ENCODE data around the gene IFT20.

DNA sequence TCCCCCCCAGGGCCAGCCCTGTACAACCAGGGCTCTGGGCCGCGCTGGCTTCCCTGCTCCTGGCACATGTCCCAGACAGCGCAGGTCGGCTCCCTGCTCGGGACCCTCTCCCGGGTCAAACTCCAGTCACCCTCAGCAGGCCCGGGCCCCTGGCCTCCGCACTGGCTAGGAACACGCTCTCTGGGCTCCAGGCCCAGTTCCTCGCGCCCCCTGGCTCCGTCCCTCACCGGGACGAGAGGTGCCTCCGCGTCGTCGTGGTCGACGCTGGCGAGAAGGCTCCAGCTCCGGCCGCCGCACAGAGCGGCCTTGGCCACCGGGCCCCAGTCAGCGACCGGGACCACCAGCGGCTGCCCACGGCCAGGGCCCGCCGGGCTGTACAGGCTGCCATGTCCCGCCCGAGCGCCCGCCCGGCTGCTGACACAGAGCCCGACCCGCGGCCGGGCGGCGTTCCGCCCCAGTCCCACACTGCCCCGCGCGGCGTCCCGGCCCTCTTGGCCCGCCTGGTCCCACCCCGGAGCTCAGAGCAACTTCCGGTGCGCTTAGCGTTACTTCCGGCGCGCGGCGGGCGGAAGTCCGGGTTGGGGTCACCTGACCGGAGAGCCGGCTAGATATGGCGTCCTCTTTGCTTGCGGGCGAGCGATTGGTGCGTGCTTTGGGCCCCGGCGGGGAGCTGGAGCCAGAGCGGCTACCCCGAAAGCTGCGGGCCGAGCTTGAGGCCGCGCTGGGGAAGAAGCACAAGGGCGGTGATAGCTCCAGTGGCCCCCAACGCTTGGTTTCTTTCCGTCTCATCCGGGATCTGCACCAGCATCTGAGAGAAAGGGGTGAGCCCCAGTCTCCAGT lies 22.0 kb upstream of the IFT20 start, which contains the start of gene POLDIP2:
- TF ChIP-seq, protein P1, sequence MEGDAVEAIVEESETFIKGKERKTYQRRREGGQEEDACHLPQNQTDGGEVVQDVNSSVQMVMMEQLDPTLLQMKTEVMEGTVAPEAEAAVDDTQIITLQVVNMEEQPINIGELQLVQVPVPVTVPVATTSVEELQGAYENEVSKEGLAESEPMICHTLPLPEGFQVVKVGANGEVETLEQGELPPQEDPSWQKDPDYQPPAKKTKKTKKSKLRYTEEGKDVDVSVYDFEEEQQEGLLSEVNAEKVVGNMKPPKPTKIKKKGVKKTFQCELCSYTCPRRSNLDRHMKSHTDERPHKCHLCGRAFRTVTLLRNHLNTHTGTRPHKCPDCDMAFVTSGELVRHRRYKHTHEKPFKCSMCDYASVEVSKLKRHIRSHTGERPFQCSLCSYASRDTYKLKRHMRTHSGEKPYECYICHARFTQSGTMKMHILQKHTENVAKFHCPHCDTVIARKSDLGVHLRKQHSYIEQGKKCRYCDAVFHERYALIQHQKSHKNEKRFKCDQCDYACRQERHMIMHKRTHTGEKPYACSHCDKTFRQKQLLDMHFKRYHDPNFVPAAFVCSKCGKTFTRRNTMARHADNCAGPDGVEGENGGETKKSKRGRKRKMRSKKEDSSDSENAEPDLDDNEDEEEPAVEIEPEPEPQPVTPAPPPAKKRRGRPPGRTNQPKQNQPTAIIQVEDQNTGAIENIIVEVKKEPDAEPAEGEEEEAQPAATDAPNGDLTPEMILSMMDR (conservative IDR thresholded peaks at IDR 0.05; ENCODE audit: low read length) = no peak
- TF ChIP-seq EZH2phosphoT487 (IDR thresholded peaks at IDR 0.05; ENCODE audit: borderline replicate concordance) = no peak
